DLD1 (cell line): Measurements from ENCODE around the gene EGR1.
"Not testable (repeated sequence)": the region's sequence is repeated elsewhere in the genome, so short reads cannot be mapped to it uniquely, and the experiment has no call there.

ENCODE experiments used
- in situ Hi-C: cut with HindIII; loops from 2 replicates; pipeline ENCODE4 v1.10.0; 2017; ENCODE audit warnings: low sequenced_read_pairs

EGR1 gene

DNA sequence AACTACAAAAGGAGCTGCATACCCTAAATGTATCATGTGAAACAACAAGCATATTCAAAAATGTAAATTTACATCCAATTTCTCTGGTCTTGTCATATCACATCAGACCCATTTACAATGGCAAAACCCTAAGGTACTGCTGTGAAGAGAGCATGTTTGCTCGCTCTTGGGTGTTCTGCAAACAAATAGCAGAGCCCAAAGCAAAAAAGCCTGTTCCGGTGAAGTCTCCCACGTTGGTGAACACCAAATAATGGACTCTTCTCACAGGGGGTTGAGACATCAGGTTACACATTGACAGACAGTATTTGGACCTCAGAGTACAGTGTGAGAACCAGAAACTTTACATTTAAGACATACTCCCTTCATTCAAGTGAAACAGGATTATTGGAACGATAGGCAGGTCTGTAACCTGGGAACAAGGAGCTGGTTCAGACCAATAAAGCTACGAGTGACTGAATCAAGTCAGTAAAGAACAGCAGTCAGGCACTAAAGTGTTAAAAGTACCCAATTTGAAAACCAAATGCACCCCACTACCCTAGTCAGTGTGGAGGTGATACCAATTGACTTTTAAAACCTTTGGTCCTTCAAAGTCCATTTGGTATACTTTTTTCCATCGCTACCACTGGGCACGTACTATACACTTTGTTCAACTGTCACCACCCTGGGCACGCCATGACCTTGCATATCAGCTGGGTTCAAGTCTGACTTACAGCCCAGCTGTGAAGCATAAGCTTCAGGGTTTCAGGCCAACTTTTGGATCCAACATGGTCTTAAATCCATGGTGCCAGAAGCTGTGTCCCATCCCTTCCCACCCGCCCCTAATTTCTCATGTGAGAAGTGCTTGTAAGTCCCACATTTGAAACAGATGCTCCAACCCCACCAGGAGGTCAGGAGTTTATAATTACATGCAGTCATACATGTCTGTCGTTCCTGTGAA, 41.4 kb downstream of the EGR1 start:
- in situ Hi-C loops = no loop called here

DNA sequence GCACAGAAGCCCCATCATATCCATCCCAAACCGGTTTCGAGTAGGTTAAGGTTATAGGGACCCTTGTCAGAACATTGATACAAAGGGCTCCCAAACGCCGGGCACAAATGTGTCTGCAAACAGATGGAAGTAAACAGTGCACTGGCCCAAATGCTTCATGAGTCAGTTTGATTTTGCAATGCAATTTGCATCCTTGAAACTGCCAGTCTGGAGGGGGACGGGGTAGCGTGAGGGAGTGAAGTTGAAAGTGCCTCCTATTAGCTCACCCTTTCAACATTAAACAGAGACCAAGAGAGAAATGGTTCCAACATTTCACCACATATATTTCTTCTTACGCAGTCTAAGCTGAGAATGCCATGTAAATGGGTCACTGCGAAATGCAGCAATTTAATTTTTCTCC, 42.2 kb downstream of the EGR1 start:
- in situ Hi-C loops = not testable (repeated sequence)

DNA sequence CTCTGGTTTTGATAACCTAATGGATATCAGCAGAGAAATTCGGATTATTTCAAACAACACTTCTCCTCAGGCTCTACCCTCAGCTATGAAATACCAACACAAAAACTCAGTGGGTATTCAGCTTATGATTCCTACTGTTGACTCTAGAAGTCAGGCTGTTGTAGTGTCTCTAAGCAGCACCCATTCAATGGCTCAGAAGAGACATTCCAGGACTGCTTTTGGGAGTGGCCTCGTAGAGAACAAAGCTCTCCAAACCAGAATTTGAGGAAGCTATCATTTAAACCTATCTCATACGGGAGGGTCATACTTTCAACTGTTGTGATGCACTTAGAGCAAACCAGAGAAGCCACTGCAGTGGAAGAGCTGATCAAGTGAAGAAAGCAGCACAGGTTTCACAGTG, 43.7 kb downstream of the EGR1 start:
- in situ Hi-C loops = no loop called here

DNA sequence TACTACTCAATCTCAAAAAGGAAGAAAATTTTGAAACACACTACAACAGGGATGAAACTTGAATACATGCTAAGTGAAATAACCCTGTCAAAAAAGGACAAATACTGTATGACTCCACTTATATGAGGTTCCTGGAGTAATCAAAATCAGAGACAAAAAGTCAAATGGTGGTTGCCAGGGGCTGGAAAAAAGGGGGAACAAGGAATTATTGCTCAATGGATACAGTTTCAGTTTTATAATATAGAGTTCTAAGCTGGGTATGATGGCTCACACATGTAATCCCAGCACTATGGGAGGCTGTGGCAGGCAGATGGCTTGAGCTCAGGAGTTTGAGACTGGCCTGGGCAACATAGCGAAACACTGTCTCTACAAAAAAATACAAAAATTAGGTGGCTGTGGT, 48.7 kb downstream of the EGR1 start:
- in situ Hi-C loops = no loop called here

DNA sequence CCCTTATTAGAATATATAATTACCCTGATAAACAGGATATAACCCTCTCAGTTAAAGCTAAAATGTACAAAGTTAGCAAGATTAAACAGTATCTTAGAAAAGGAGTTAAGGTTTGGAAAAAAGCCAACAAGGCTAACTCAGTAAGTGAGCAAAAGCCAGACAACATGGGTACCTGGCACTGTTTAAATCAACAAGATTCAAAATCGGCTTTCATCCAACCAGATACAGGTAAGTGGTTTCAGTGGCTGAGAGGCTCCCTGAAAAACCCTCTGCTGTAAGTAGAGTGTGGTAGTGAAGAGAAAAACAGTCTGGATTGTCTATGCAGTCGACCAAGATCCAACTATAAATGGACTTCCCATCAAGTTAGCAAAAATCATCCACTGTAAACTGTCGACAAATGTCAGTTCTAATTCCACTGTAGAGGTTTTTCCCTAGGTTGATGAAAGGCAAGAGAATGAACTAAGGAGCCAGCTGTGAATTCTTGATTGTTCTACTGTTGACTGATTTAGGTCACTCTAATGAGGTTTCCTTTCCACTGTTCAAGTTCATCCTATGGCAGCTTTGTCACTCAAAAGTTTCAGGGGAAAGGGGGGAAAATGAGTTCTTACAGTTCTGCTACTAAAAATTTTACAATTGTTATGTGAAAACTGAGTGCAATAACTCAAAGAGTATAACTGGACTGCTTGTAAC, 50.4 kb downstream of the EGR1 start:
- in situ Hi-C loops = no loop called here

DNA sequence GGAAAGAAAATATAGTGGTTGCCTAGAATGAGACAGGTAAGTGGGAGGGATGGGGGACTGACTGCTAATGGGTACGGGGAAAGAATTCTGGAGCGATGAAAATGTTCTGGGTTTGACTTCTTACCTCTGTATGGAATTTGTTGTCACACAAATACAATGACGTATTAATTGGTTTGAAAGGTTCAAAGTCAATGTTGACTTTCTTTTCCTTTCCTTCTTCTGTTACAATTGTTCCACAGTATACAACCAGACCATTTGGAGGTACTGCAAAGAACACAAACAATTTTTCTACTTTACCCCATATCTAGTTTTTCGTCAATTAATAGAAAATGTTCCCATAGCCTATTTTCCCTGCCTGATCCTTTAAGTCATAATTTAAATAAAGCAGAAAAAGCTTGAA, 52.2 kb downstream of the EGR1 start:
- in situ Hi-C loops = no loop called here
